OCI-LY3 (cell line): ENCODE data around the gene CFAP91.

Experiments used
- H2AFZ ChIP-seq: fragments of 200-600, 300-600 bp; shearing (Covaris generic); 2 replicates; pipeline ENCODE4 v1.6.0; 2014; ENCODE audit warnings: antibody characterized with exemption, low read depth, low read length
- H3K27ac ChIP-seq: fragments of 200-600, 300-600 bp; sonication (generic); 2 replicates; pipeline ENCODE4 v1.5.1; 2014; ENCODE audit warnings: mild to moderate bottlenecking, low read length, moderate library complexity, mixed read lengths
- H3K27me3 ChIP-seq: fragments of 200-600, 300-600 bp; sonication (generic); 2 replicates; pipeline ENCODE4 v1.6.1; 2014; ENCODE audit warnings: low read depth, low read length, mixed read lengths
- H3K36me3 ChIP-seq: fragments of 200-600, 300-600 bp; sonication (generic); replicated peaks from 2 replicates; pipeline ENCODE3; 2014; ENCODE audit warnings: low read depth, low read length, mixed read lengths
- H3K4me1 ChIP-seq: fragments of 300-600, 200-600 bp; sonication (generic); 2 replicates; pipeline ENCODE4 v1.6.1; 2014; ENCODE audit warnings: low read length, mixed read lengths
- H3K4me2 ChIP-seq: fragments of 200-600, 300-600 bp; sonication (generic); 2 replicates; pipeline ENCODE4 v1.6.1; 2014; ENCODE audit warnings: low read length, mixed read lengths
- H3K4me3 ChIP-seq: fragments of 300-600, 200-600 bp; sonication (generic); 2 replicates; pipeline ENCODE4 v1.5.1; 2014; ENCODE audit warnings: antibody characterized with exemption, mild to moderate bottlenecking, low read length, moderate library complexity
- H3K79me2 ChIP-seq: fragments of 300-600, 200-600 bp; shearing (Covaris generic); 2 replicates; pipeline ENCODE4 v1.6.1; 2014; ENCODE audit warnings: mild to moderate bottlenecking, low read length, mixed read lengths
- H3K9ac ChIP-seq: fragments of 300-600, 200-600 bp; shearing (Covaris generic); 2 replicates; pipeline ENCODE4 v1.6.0; 2014; ENCODE audit warnings: mild to moderate bottlenecking, low read length, moderate library complexity
- H3K9me3 ChIP-seq: fragments of 200-600, 300-600 bp; shearing (Covaris generic); 2 replicates; pipeline ENCODE4 v1.6.1; 2014; ENCODE audit warnings: low read length, mixed read lengths; ENCODE audit not compliant: insufficient read depth
- H4K20me1 ChIP-seq: fragments of 200-600, 300-600 bp; sonication (generic); 2 replicates; pipeline ENCODE4 v1.6.1; 2016; ENCODE audit warnings: low read length, mixed read lengths; ENCODE audit not compliant: insufficient read depth
- EZH2phosphoT487 ChIP-seq: fragments of 200-600 bp; shearing (Covaris generic); IDR thresholded peaks from 2 replicates; pipeline ENCODE4 v1.6.1; 2018; ENCODE audit warnings: antibody characterized with exemption, mixed run types, low read depth
- TF ChIP-seq, protein P1 (sequence below): fragments of 200-600, 300-600 bp; sonication (generic); IDR thresholded peaks from 2 replicates; pipeline ENCODE4 v1.5.1; 2014; ENCODE audit warnings: antibody characterized with exemption, low read length, low read depth

The CFAP91 gene

DNA sequence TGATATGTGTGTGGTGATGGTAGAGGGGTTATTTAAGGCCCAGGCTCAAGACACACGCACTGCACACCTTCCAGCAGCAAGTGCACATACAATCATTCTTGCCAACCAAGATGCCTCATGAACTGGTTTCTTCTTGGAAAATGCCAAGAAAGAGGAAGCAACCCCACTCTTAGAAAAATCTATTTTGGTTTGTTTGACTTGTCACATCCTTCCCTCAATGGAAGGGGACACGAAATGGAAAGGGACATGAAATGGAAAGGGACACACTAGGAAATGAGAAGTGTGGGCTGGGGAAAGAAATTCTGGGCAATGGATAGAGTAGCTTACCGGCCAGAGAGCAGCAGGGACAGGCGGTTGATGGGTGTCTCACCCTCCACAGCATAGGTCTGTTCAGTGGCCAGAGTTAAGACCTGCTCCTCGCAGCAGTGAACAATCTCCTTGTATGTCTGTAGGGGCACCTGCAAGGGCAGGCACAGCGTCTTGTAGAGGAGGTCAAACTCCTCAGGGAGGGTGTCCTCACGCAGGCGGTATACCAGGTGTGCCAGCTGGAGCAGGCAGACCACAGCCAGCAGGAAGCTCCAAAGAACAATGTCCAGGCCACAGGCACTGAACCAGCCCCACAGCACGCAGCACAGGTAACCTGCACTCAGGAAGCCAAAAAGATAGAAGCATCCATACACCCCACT, 43.1 kb upstream of the CFAP91 start:
- Histone ChIP-seq H4K20me1 (no peaks in the 10 kb centered on the region), H3K4me3 (no peak overlapping the region), H3K4me1 (peaks cover 33% of the 10 kb centered on the region), H3K9ac (no peak overlapping the region), H3K27ac (no peak overlapping the region), H3K36me3 (no peaks in the 10 kb centered on the region), H3K4me2 (no peak overlapping the region), H3K79me2 (no peaks in the 10 kb centered on the region), H2AFZ (no peak overlapping the region), H3K9me3 (no peaks in the 10 kb centered on the region), H3K27me3 (no peaks in the 10 kb centered on the region)
- no peak for TF ChIP-seq EZH2phosphoT487
- TF ChIP-seq, protein P1, sequence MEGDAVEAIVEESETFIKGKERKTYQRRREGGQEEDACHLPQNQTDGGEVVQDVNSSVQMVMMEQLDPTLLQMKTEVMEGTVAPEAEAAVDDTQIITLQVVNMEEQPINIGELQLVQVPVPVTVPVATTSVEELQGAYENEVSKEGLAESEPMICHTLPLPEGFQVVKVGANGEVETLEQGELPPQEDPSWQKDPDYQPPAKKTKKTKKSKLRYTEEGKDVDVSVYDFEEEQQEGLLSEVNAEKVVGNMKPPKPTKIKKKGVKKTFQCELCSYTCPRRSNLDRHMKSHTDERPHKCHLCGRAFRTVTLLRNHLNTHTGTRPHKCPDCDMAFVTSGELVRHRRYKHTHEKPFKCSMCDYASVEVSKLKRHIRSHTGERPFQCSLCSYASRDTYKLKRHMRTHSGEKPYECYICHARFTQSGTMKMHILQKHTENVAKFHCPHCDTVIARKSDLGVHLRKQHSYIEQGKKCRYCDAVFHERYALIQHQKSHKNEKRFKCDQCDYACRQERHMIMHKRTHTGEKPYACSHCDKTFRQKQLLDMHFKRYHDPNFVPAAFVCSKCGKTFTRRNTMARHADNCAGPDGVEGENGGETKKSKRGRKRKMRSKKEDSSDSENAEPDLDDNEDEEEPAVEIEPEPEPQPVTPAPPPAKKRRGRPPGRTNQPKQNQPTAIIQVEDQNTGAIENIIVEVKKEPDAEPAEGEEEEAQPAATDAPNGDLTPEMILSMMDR, result no peak

DNA sequence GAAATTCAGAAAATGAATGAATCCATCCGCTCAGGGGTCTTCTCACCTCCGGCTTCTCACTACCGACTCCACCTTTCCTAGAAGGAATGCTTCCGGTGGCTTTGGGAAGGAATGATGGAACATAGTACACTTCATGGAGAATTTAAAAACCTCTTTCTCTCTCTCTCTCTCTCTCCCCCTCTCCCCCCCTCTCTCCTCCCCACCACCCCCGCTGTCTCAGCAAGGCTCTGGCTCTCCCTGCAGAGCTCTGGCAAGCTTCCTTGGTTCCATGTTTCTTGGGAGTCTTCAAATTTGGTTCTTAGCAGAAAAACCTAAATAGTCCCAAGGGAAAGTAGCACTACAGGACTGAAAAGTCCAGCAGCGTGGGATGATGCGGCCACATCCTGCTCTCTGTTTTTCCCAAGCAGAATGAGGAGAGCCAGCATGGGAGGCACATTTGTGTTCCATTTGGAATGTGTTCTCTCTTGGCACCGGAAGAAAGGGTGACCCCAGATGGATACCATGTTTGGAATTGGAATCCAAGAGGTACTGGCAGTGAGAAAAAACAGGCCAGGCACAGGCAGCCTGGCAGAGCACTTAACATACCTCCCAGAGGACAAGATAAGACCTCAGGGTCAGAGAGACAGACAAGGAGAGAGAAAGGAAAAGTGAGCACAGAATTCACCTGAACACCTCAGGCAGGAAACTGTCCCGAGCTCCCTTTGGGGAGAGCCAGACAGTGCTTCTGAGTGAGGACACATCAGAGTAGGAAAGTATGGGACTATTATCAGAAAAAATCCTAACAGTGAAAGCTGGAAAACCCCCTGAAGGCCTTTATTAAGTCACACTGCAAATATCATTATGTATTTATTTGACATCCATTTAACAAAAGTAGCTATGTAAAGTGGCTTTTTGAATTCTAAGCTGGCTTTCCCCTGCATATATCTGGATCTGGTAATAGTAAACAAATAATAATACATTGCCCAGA, 42.1 kb upstream of the CFAP91 start, which contains the start of gene POPDC2:
POPDC2 (minus strand) TSS at position 116 of the 967 bp plus-strand sequence. CDS start 166 bp downstream, outside the sequence.
- Histone ChIP-seq H3K4me2 (no peak within 1 kb of the TSS), H3K27ac (no peak within 1 kb of the TSS), H3K27me3 (no peaks in the 10 kb centered on the region), H3K79me2 (no peaks in the 10 kb centered on the region), H3K9ac (no peak within 1 kb of the TSS), H3K36me3 (no peaks in the 10 kb centered on the region), H3K4me1 (peaks cover 43% of the 10 kb centered on the region), H4K20me1 (no peaks in the 10 kb centered on the region), H3K4me3 (no peak within 1 kb of the TSS), H3K9me3 (no peaks in the 10 kb centered on the region), H2AFZ (no peak within 1 kb of the TSS)
- no peak for TF ChIP-seq EZH2phosphoT487
- TF ChIP-seq, protein P1, result no peak

DNA sequence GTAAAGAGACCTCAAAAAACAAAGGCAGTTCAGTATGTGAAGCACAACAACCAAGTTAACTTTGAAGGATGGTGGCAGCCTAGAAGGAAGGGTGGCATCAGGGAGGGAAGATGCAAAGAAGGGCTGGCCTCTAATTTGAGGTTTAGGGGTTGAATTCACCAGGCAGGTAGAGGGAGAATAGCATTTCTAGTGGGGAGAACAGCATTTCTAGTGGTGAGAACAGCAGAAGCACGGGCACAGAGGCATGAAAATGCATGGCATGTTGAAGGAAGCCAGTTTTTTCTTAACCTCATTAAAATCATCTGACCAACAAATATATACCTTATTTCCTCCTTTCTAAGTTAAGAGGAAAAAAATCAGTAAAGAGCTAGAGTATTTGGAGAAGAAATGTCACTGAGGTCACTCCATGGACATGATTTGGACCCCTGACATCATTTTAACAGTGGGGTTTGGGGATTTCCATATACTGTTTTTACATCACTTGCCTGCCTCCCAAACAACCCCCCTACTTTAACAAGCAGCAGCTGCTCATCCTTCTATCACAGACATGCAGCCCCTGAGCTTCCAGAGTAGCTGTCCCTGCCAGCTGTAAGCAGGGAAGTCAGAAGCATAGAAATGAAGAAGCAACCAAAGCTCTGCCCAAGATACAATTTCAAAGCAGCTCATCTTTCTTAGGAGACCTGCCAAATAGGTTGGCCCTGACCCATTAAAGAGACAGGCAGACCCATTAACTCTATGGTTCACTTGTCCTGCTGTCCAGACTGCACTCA, 40.0 kb upstream of the CFAP91 start:
- Histone ChIP-seq H3K36me3 (peaks cover 4% of the 10 kb centered on the region), H3K27ac (peak overlapping the region; percentile 94), H3K27me3 (no peaks in the 10 kb centered on the region), H3K9ac (peak overlapping the region; percentile 45; the same call in 1 of the 2 replicates), H3K4me2 (peak overlapping the region; percentile 28), H4K20me1 (no peaks in the 10 kb centered on the region), H3K4me1 (peaks cover 60% of the 10 kb centered on the region), H3K4me3 (no peak overlapping the region), H3K79me2 (no peaks in the 10 kb centered on the region), H2AFZ (no peak overlapping the region), H3K9me3 (no peaks in the 10 kb centered on the region)
- no peak for TF ChIP-seq EZH2phosphoT487
- TF ChIP-seq, protein P1, result no peak; the same call in 1 of the 2 replicates
